Diencephalon (tissue), 1 donor: ENCODE measurements around the gene RESF1. TPM values are rescaled to one million over a fixed set of nuclear protein-coding genes. Genes with fewer than 3 reads are reported as not detected.

Source experiments
- total RNA-seq: library from RNA; depleted of rRNA; stranded (reverse); fragments of >200 nt; gene quantifications from one replicate; pipeline ENCODE4 v1.2.3, GENCODE V29; 2014

RESF1 gene
- 65.3 TPM for total RNA-seq

GRCh38 chr12:31959161-31959700 is at the start of gene RESF1:
Gene RESF1 (plus strand): TSS chr12:31959415. CDS start chr12:31980956, 21,541 bp downstream.

Other genes with a start within 250 kb of the RESF1 start
- 63.4 TPM for gene AMN1, start 230.4 kb upstream of the RESF1 start, total RNA-seq
- gene BICD1, start 147.4 kb downstream of the RESF1 start, total RNA-seq, result 47.1 TPM